ENCODE data around the gene NRSN2. TPM values are rescaled to one million over a fixed set of nuclear protein-coding genes. Genes with fewer than 3 reads are reported as not detected.
"Not testable (repeated sequence)": the region's sequence is repeated elsewhere in the genome, so short reads cannot be mapped to it uniquely, and the experiment has no call there.

Gene NRSN2
- polyA plus RNA-seq, 1 of the 3 experiments (the other 2 are of a cell fraction): 146 TPM

DNA sequence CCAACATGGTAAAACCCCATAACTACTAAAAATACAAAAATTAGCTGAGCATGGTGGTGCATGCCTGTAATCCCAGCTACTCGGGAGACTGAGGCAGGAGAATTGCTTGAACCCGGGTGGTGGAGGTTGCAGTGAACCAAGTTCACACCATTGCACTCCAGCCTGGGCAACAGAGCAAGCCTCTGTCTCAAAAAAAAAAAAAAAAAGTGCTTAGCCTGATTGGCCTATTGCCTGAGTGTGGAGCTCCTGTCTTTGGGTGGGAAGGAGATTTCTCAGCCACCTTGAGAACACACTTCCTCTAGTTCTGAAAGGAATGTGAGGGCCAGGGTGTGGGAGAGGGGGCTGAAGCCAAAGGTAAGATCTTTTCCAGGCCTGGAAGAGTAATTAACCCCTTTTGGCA is 9.2 kb downstream of the NRSN2 start:
- peaks cover 0 to 13% of the 10 kb centered on the region in 2 experiments for H3K36me3 ChIP-seq (replicated peaks in 1 of 2; ENCODE audit: control insufficient read depth in 1 of 2, insufficient read depth in 2 of 2, low read length in 1 of 2)
- not testable (repeated sequence) for H3F3A ChIP-seq (replicated peaks; ENCODE audit: insufficient read depth); H3K4me1 ChIP-seq (ENCODE audit: control insufficient read depth in 1 of 2, insufficient read depth in 2 of 2, low read depth in 1 of 2, low read length in 1 of 2); H3K9ac ChIP-seq; H3K27me3 ChIP-seq (ENCODE audit: insufficient read depth); H3K4me3 ChIP-seq (ENCODE audit: low read depth in 2 of 2, low read length in 1 of 2); H3K27ac ChIP-seq (ENCODE audit: low read depth in 2 of 2, low read length in 1 of 2); H4K20me1 ChIP-seq (ENCODE audit: insufficient read depth); H2AFZ ChIP-seq (ENCODE audit: low read depth); H3K4me2 ChIP-seq; H3K9me2 ChIP-seq; H3K9me3 ChIP-seq; H3K79me2 ChIP-seq (ENCODE audit: insufficient read depth); DNase-seq
- WGBS (ENCODE audit: low lambda C conversion rate): 86% methylated on average over 2 of the region's 2 CpGs
- ChIA-PET POLR2A (interaction anchor here (0.6 kb wide), 2 partner anchors 106 to 153 kb away, joined by 3 read pairs; no protein-coding TSS in a partner anchor), CTCF (interaction anchor here (1.2 to 7.2 kb wide), 5 partner anchors 74 to 383 kb away, joined by 3 to 94 read pairs (median 10); no protein-coding TSS in a partner anchor)

DNA sequence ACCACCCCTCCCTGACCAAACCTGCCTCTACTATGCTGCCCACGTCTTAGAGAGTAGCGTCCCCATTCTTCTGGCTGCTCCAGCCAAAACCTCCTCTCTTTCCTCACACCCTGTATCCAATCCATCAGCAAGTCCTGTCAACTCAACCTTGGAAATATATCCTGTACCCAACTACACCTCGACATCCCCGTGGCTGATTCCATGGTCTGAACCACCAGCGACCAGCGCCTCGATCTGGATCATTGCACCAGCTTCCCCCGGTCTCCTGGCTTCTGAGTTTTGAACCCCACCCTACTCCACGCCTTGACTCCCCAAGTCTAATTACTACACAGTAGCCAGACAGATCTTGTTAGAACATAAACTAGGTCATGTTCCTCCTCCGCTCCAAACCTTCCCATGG is 9.8 kb downstream of the NRSN2 start:
- ChIA-PET CTCF (interaction anchor here (0.9 to 7.2 kb wide), 2 partner anchors 73 to 90 kb away, joined by 3 to 94 read pairs; no protein-coding TSS in a partner anchor), POLR2A (interaction anchor here (0.6 kb wide), 1 partner anchor 105 kb away, joined by 3 read pairs; no protein-coding TSS in a partner anchor)
- H3F3A ChIP-seq (replicated peaks; ENCODE audit: insufficient read depth): no peaks in the 10 kb centered on the region
- 93% methylated on average over 10 of the region's 10 CpGs for WGBS (ENCODE audit: low lambda C conversion rate)
- no peak overlapping the region for H3K4me3 ChIP-seq (ENCODE audit: low read depth in 2 of 2, low read length in 1 of 2)
- peaks cover 0 to 13% of the 10 kb centered on the region in 2 experiments for H3K36me3 ChIP-seq (replicated peaks in 1 of 2; ENCODE audit: control insufficient read depth in 1 of 2, insufficient read depth in 2 of 2, low read length in 1 of 2)
- no peak overlapping the region for H2AFZ ChIP-seq (ENCODE audit: low read depth)
- H3K9me3 ChIP-seq: no peaks in the 10 kb centered on the region
- TF ChIP-seq FOXJ3 (CRISPR knock-in tag; IDR thresholded peaks at IDR 0.05) (no peak), JUND (IDR thresholded peaks at IDR 0.05) (no peak), TCF12 (IDR thresholded peaks at IDR 0.05) (no peak), FOSL2 (IDR thresholded peaks at IDR 0.05; ENCODE audit: borderline replicate concordance, low read depth) (no peak), GATA2 (CRISPR knock-in tag; IDR thresholded peaks at IDR 0.05) (no peak), RFX5 (IDR thresholded peaks at IDR 0.05; ENCODE audit: low read length) (no peak), YY1 (IDR thresholded peaks at IDR 0.05; ENCODE audit: low read depth) (no peak), FOXM1 (IDR thresholded peaks at IDR 0.05; ENCODE audit: low read depth) (no peak), RCOR1 (IDR thresholded peaks at IDR 0.05; ENCODE audit: low read length) (no peak), NFIC (IDR thresholded peaks at IDR 0.05; ENCODE audit: borderline replicate concordance) (no peak), RXRA (IDR thresholded peaks at IDR 0.05; ENCODE audit: borderline replicate concordance, low read depth) (no peak), RAD21 (IDR thresholded peaks at IDR 0.05; ENCODE audit: low read length) (no peak), NRF1 (IDR thresholded peaks at IDR 0.05; ENCODE audit: low read depth, low read length) (no peak), MXI1 (IDR thresholded peaks at IDR 0.05; ENCODE audit: low read depth, low read length) (no peak)
- TF ChIP-seq, protein P1, sequence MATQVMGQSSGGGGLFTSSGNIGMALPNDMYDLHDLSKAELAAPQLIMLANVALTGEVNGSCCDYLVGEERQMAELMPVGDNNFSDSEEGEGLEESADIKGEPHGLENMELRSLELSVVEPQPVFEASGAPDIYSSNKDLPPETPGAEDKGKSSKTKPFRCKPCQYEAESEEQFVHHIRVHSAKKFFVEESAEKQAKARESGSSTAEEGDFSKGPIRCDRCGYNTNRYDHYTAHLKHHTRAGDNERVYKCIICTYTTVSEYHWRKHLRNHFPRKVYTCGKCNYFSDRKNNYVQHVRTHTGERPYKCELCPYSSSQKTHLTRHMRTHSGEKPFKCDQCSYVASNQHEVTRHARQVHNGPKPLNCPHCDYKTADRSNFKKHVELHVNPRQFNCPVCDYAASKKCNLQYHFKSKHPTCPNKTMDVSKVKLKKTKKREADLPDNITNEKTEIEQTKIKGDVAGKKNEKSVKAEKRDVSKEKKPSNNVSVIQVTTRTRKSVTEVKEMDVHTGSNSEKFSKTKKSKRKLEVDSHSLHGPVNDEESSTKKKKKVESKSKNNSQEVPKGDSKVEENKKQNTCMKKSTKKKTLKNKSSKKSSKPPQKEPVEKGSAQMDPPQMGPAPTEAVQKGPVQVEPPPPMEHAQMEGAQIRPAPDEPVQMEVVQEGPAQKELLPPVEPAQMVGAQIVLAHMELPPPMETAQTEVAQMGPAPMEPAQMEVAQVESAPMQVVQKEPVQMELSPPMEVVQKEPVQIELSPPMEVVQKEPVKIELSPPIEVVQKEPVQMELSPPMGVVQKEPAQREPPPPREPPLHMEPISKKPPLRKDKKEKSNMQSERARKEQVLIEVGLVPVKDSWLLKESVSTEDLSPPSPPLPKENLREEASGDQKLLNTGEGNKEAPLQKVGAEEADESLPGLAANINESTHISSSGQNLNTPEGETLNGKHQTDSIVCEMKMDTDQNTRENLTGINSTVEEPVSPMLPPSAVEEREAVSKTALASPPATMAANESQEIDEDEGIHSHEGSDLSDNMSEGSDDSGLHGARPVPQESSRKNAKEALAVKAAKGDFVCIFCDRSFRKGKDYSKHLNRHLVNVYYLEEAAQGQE (IDR thresholded peaks at IDR 0.05; ENCODE audit: low read depth, low read length): no peak
- TF ChIP-seq, protein P2, sequence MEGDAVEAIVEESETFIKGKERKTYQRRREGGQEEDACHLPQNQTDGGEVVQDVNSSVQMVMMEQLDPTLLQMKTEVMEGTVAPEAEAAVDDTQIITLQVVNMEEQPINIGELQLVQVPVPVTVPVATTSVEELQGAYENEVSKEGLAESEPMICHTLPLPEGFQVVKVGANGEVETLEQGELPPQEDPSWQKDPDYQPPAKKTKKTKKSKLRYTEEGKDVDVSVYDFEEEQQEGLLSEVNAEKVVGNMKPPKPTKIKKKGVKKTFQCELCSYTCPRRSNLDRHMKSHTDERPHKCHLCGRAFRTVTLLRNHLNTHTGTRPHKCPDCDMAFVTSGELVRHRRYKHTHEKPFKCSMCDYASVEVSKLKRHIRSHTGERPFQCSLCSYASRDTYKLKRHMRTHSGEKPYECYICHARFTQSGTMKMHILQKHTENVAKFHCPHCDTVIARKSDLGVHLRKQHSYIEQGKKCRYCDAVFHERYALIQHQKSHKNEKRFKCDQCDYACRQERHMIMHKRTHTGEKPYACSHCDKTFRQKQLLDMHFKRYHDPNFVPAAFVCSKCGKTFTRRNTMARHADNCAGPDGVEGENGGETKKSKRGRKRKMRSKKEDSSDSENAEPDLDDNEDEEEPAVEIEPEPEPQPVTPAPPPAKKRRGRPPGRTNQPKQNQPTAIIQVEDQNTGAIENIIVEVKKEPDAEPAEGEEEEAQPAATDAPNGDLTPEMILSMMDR (IDR thresholded peaks at IDR 0.05): no peak
- TF ChIP-seq, protein P3, sequence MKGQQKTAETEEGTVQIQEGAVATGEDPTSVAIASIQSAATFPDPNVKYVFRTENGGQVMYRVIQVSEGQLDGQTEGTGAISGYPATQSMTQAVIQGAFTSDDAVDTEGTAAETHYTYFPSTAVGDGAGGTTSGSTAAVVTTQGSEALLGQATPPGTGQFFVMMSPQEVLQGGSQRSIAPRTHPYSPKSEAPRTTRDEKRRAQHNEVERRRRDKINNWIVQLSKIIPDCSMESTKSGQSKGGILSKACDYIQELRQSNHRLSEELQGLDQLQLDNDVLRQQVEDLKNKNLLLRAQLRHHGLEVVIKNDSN (IDR thresholded peaks at IDR 0.05; ENCODE audit: borderline replicate concordance, low read depth): no peak
- TF ChIP-seq, protein P4, sequence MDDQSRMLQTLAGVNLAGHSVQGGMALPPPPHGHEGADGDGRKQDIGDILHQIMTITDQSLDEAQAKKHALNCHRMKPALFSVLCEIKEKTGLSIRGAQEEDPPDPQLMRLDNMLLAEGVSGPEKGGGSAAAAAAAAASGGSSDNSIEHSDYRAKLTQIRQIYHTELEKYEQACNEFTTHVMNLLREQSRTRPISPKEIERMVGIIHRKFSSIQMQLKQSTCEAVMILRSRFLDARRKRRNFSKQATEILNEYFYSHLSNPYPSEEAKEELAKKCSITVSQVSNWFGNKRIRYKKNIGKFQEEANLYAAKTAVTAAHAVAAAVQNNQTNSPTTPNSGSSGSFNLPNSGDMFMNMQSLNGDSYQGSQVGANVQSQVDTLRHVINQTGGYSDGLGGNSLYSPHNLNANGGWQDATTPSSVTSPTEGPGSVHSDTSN (IDR thresholded peaks at IDR 0.05): no peak
- TF ChIP-seq, protein P5, sequence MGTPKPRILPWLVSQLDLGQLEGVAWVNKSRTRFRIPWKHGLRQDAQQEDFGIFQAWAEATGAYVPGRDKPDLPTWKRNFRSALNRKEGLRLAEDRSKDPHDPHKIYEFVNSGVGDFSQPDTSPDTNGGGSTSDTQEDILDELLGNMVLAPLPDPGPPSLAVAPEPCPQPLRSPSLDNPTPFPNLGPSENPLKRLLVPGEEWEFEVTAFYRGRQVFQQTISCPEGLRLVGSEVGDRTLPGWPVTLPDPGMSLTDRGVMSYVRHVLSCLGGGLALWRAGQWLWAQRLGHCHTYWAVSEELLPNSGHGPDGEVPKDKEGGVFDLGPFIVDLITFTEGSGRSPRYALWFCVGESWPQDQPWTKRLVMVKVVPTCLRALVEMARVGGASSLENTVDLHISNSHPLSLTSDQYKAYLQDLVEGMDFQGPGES (IDR thresholded peaks at IDR 0.05; ENCODE audit: low read depth, low read length): no peak
- H3K27ac ChIP-seq (ENCODE audit: low read depth in 2 of 2, low read length in 1 of 2): no peak overlapping the region
- H3K4me2 ChIP-seq: no peak overlapping the region
- H3K4me1 ChIP-seq (ENCODE audit: control insufficient read depth in 1 of 2, insufficient read depth in 2 of 2, low read depth in 1 of 2, low read length in 1 of 2): peaks cover 0 to 3% of the 10 kb centered on the region in 2 experiments; a peak in 1 of 4 replicates
- H3K27me3 ChIP-seq (ENCODE audit: insufficient read depth): no peaks in the 10 kb centered on the region
- DNase-seq: no peak
- no peak overlapping the region for H3K9ac ChIP-seq
- H3K79me2 ChIP-seq (ENCODE audit: insufficient read depth): no peaks in the 10 kb centered on the region
- H4K20me1 ChIP-seq (ENCODE audit: insufficient read depth): no peaks in the 10 kb centered on the region
- H3K9me2 ChIP-seq: no peaks in the 10 kb centered on the region
